Natural killer cell (primary cell): Measurements from ENCODE around the gene SRPRB. TPM values are rescaled to one million over a fixed set of nuclear protein-coding genes. Genes with fewer than 3 reads are reported as not detected.

ENCODE experiments used
- ATAC-seq, 3 donors: fragments of 150-1000 bp in 2 of 3; fragments of 200-7000 bp in 1 of 3; cut with Tn5 transposase; 1 replicate in 1 of 3; 2 replicates in 2 of 3; pipeline ENCODE4 v1.10.0; 2021; ENCODE audit warnings: mild to moderate bottlenecking in 2 of 3, moderate library complexity in 2 of 3
- DNase-seq, 2 donors: peaks; one replicate each; pipeline versions ENCODE4 v3.0.0 to v3.0.0-alpha.2; 2013 to 2021; ENCODE audit warnings: mixed read lengths in 1 of 2
- H3K27ac ChIP-seq: one replicate; pipeline ENCODE4 v1.5.1; 2013; ENCODE audit warnings: mild to moderate bottlenecking, low read length
- H3K27me3 ChIP-seq: one replicate; pipeline ENCODE4 v1.6.1; 2013; ENCODE audit warnings: low read length; ENCODE audit not compliant: control insufficient read depth, insufficient read depth
- H3K36me3 ChIP-seq: one replicate; pipeline ENCODE4 v1.6.1; 2013; ENCODE audit warnings: low read length; ENCODE audit not compliant: control insufficient read depth, insufficient read depth
- H3K4me1 ChIP-seq: one replicate; pipeline ENCODE4 v1.6.1; 2013; ENCODE audit warnings: low read length; ENCODE audit not compliant: control insufficient read depth, insufficient read depth
- H3K4me3 ChIP-seq: one replicate; pipeline ENCODE4 v1.5.1; 2013; ENCODE audit warnings: low read length
- H3K9me3 ChIP-seq: one replicate; pipeline ENCODE4 v1.6.1; 2013; ENCODE audit warnings: low read length; ENCODE audit not compliant: control insufficient read depth, insufficient read depth
- H3K27ac Mint-ChIP-seq, 2 donors: one replicate each; pipeline ENCODE4 v1.8.0; 2022; ENCODE audit warnings: mild to moderate bottlenecking in 2 of 2, mixed read lengths in 2 of 2, moderate library complexity in 1 of 2
- H3K27me3 Mint-ChIP-seq, 2 donors: one replicate each; pipeline ENCODE4 v1.8.0; 2022; ENCODE audit warnings: low read depth in 2 of 2, mixed read lengths in 2 of 2
- H3K36me3 Mint-ChIP-seq: one replicate; pipeline ENCODE4 v1.8.0; 2022; ENCODE audit warnings: mixed read lengths
- H3K4me1 Mint-ChIP-seq, 2 donors: one replicate each; pipeline ENCODE4 v1.8.0; 2022; ENCODE audit warnings: mixed read lengths in 2 of 2
- H3K4me3 Mint-ChIP-seq: one replicate; pipeline ENCODE4 v1.8.0; 2022; ENCODE audit warnings: mild to moderate bottlenecking, moderate library complexity, mixed read lengths
- H3K9me3 Mint-ChIP-seq, 2 donors: one replicate each; pipeline ENCODE4 v1.8.0; 2022; ENCODE audit warnings: mixed read lengths in 2 of 2
- WGBS: methylation state at CpG from one replicate; pipeline ENCODE4 v1.1.7; 2013; ENCODE audit warnings: missing lambda C conversion rate; ENCODE audit not compliant: insufficient coverage; 5-methylcytosine and 5-hydroxymethylcytosine counted together
- intact Hi-C: fragments of 100-400 bp; cut with micrococcal nuclease; formaldehyde crosslinking; loops from one replicate; pipeline ENCODE4 v1.14.2; 2022
- total RNA-seq, 4 donors: library from RNA; stranded (reverse); fragments of 120-200 nt in 1 of 4; gene quantifications; one replicate each; pipeline versions ENCODE4 v1.2.3 to v1.2.4, GENCODE V29; 2013 to 2022
- TF ChIP-seq, protein P1 (sequence below): fragments of 200-600 bp; IDR thresholded peaks from one replicate; pipeline ENCODE4 v1.8.0; 2022; ENCODE audit warnings: antibody characterized with exemption

Gene SRPRB
- total RNA-seq, 3 donors from 2014 or later (not counting 1 experiment from before 2014, with no cell fraction given): 19.8 to 26.4 (median 22.4) TPM

DNA sequence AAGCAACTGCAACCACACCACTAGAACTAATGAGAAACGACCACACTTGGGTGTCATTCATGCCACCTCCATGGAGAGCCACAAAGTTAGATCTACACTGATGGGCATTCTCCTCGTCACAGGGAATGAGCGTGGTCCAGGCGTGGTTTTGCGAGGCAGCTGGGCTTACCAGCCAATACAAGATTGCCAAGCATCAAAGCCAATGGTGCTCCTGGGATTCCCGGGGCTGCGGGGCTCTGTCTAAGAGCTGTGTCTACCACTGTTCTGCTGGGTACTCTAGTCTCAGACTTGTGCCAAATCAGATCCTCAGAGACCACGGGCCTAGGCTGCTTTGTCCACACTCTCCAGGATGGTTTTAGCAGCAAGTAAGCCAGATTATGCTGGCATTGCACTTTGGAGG, 46.3 kb downstream of the SRPRB start:
- Histone ChIP-seq H3K27ac (no peak overlapping the region), H3K36me3 (no peaks in the 10 kb centered on the region), H3K4me3 (no peak overlapping the region), H3K27me3 (no peaks in the 10 kb centered on the region), H3K4me1 (no peaks in the 10 kb centered on the region), H3K9me3 (no peaks in the 10 kb centered on the region)
- H3K4me3 Mint-ChIP-seq: no peak overlapping the region
- intact Hi-C loops: no loop called here
- H3K27me3 Mint-ChIP-seq: peaks cover 2 to 21% of the 10 kb centered on the region in 2 donors
- no peaks in the 10 kb centered on the region for H3K9me3 Mint-ChIP-seq
- H3K4me1 Mint-ChIP-seq: peaks cover 0 to 7% of the 10 kb centered on the region in 2 donors
- TF ChIP-seq, protein P1, sequence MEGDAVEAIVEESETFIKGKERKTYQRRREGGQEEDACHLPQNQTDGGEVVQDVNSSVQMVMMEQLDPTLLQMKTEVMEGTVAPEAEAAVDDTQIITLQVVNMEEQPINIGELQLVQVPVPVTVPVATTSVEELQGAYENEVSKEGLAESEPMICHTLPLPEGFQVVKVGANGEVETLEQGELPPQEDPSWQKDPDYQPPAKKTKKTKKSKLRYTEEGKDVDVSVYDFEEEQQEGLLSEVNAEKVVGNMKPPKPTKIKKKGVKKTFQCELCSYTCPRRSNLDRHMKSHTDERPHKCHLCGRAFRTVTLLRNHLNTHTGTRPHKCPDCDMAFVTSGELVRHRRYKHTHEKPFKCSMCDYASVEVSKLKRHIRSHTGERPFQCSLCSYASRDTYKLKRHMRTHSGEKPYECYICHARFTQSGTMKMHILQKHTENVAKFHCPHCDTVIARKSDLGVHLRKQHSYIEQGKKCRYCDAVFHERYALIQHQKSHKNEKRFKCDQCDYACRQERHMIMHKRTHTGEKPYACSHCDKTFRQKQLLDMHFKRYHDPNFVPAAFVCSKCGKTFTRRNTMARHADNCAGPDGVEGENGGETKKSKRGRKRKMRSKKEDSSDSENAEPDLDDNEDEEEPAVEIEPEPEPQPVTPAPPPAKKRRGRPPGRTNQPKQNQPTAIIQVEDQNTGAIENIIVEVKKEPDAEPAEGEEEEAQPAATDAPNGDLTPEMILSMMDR: no peak
- DNase-seq (no peak), ATAC-seq (no peak)
- no peaks in the 10 kb centered on the region for H3K36me3 Mint-ChIP-seq
- 86% methylated on average over 8 of the region's 8 CpGs for WGBS
- H3K27ac Mint-ChIP-seq: no peak overlapping the region

DNA sequence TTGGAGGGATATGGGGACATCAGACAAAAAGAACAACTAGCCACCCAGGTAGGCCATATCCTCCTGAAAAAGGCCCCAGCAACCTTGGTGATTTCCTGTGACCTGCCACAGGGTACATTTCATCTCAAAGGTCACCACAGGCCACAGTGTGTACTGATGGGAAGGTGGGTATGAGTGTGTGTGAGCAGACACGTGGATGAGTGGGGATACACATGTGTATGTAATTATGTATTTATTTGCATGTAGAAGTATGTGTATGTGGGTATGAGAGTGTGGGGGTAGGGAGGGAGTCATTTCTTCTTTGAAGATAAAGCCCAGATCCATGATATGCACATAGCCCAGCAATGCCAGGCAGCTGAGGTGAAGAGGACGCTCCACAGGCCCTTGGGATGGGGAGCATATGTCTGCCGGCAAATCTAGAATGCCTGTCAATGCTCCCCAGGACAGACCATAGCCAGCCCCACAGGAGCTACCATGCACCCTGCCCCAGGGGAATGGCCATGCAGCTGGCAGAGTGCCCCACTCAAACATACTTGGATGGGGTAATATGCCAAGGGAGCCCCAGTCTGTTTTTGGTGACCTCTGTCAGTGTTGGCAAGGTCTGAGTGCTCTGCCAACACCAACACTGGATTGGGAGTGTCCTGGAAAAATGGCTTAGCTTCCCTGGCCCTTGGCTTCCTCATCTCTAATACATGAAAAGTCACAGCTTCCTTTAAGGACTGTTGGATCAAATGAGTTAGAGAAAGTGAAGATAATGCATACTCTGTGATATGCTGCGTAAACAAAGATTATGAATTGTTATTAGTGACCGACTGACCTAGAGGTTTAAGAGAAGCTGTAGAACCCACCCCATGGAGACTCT, 47.7 kb downstream of the SRPRB start:
- H3K4me1 Mint-ChIP-seq: peaks cover 0 to 16% of the 10 kb centered on the region in 2 donors
- 88% methylated on average over 5 of the region's 5 CpGs for WGBS

DNA sequence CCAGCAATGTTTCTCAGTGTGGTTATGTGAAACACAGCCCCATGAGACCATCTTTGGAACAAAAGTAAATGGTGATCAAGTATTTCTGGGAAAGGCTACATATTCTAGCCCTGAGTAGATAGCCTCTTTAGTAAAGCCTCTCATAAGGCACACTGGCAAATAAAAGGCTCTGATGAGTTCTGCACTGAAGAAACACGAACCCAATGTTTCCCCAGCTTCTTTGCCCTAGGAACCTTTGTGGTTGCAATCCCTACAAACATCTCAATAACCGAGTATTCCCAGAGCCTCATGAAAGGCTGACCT, 48.3 kb downstream of the SRPRB start:
- Mint-ChIP-seq H3K9me3 (no peaks in the 10 kb centered on the region), H3K36me3 (no peaks in the 10 kb centered on the region), H3K4me3 (no peak overlapping the region), H3K27ac (no peak overlapping the region), H3K4me1 (peaks cover 0 to 16% of the 10 kb centered on the region in 2 donors), H3K27me3 (peaks cover 0 to 12% of the 10 kb centered on the region in 2 donors)
- TF ChIP-seq, protein P1: no peak
- Histone ChIP-seq H3K27me3 (no peaks in the 10 kb centered on the region), H3K9me3 (no peaks in the 10 kb centered on the region), H3K4me3 (no peak overlapping the region), H3K4me1 (no peaks in the 10 kb centered on the region), H3K36me3 (no peaks in the 10 kb centered on the region), H3K27ac (no peak overlapping the region)
- intact Hi-C loops: no loop called here
- no peak for ATAC-seq
- no peak for DNase-seq
- 85% methylated on average over 2 of the region's 2 CpGs for WGBS

More for the DNA sequence above, 47.7 kb downstream of the SRPRB start:
- Histone ChIP-seq H3K4me3 (no peak overlapping the region), H3K9me3 (no peaks in the 10 kb centered on the region), H3K4me1 (no peaks in the 10 kb centered on the region), H3K27me3 (no peaks in the 10 kb centered on the region), H3K36me3 (no peaks in the 10 kb centered on the region), H3K27ac (no peak overlapping the region)
- H3K36me3 Mint-ChIP-seq: no peaks in the 10 kb centered on the region
- intact Hi-C loops: no loop called here
- H3K9me3 Mint-ChIP-seq: no peaks in the 10 kb centered on the region
- DNase-seq (no peak), ATAC-seq (no peak)
- TF ChIP-seq, protein P1: no peak
- H3K4me3 Mint-ChIP-seq: no peak overlapping the region
- H3K27me3 Mint-ChIP-seq: peaks cover 0 to 17% of the 10 kb centered on the region in 2 donors
- no peak overlapping the region for H3K27ac Mint-ChIP-seq
